Gastroesophageal sphincter (tissue), 3 donors: ENCODE measurements around the gene CNOT8.

ENCODE experiments used
- CTCF ChIP-seq, 4 experiments: fragments of 200-600 bp in 2 of 4; fragments of 450-650 bp in 2 of 4; sonication (generic) in 1 of 4; IDR thresholded peaks; one replicate each; pipeline ENCODE4 v1.5.1; 2017 to 2019; ENCODE audit warnings: antibody characterized with exemption in 4 of 4, mild to moderate bottlenecking in 2 of 4, moderate library complexity in 2 of 4
- POLR2A ChIP-seq, 2 donors: fragments of 450-650 bp; IDR thresholded peaks; one replicate each; pipeline ENCODE4 v1.6.1; 2017; ENCODE audit warnings: antibody characterized with exemption in 2 of 2, mild to moderate bottlenecking in 2 of 2, moderate library complexity in 1 of 2

- TF ChIP-seq CTCF (IDR thresholded peaks at IDR 0.05) (no peak), POLR2A (IDR thresholded peaks at IDR 0.05) (no peak)
Observed at GRCh38 chr5:154866841-154867240, 8.4 kb downstream of the CNOT8 start.
